Activated naive CD4-positive, alpha-beta T cell treated with anti-CD3 and anti-CD28 coated beads, Interleukin-2, amount 10 ng/mL, durations not matched to agents 7 days and 5 days (primary cell): ENCODE data around the gene PML.
A peak's percentile ranks its signal among the peaks of the same experiment; 100 is the strongest.

Experiments used
- CTCF ChIA-PET: fragments of 350-600 bp; sonication (Branson Sonifier 250); formaldehyde crosslinking; loops from one replicate; lab custom pipeline; 2021; ENCODE audit warnings: antibody characterized with exemption; lab: Charles Lee
- DNase-seq: peaks from one replicate; pipeline ENCODE4 v3.0.0-alpha.2; 2020
- H3K27ac Mint-ChIP-seq: one replicate; pipeline ENCODE4 v1.8.0; 2021; ENCODE audit warnings: mild to moderate bottlenecking, moderate library complexity, mixed read lengths
- H3K27me3 Mint-ChIP-seq: one replicate; pipeline ENCODE4 v1.8.0; 2021; ENCODE audit warnings: mild to moderate bottlenecking, mixed read lengths
- H3K36me3 Mint-ChIP-seq: one replicate; pipeline ENCODE4 v1.8.0; 2021; ENCODE audit warnings: mixed read lengths
- H3K4me1 Mint-ChIP-seq: one replicate; pipeline ENCODE4 v1.8.0; 2021; ENCODE audit warnings: mixed read lengths
- H3K4me3 Mint-ChIP-seq: one replicate; pipeline ENCODE4 v1.8.0; 2021; ENCODE audit warnings: mild to moderate bottlenecking, moderate library complexity, mixed read lengths
- H3K9me3 Mint-ChIP-seq: one replicate; pipeline ENCODE4 v1.8.0; 2021; ENCODE audit warnings: mixed read lengths

The PML gene

GRCh38 chr15:73991726-73992593, 2.6 kb upstream of the PML start, which contains the start of gene STOML1:
Gene STOML1, minus strand, starts transcription at chr15:73992295. Its CDS starts 72 bp downstream, at chr15:73992223.
- Mint-ChIP-seq H3K27me3 (no peaks in the 10 kb centered on the region), H3K36me3 (peaks cover 12% of the 10 kb centered on the region), H3K4me1 (peaks cover 53% of the 10 kb centered on the region), H3K27ac (peak within 1 kb of the TSS; percentile 88), H3K9me3 (no peaks in the 10 kb centered on the region), H3K4me3 (peak within 1 kb of the TSS; percentile 79)
- CTCF ChIA-PET = interaction anchor here (0.6 to 7.8 kb wide), 6 partner anchors 9 to 78 kb away, joined by 3 to 45 read pairs (median 10); no protein-coding TSS in a partner anchor
- DNase-seq = peak; percentile 95

- peaks cover 59% of the 10 kb centered on the region for H3K4me1 Mint-ChIP-seq
- H3K27me3 Mint-ChIP-seq = no peaks in the 10 kb centered on the region
- H3K36me3 Mint-ChIP-seq = peaks cover 17% of the 10 kb centered on the region
- CTCF ChIA-PET = interaction anchor here (0.6 to 3.6 kb wide), 5 partner anchors 9 to 654 kb away, joined by 3 to 44 read pairs (median 5); no protein-coding TSS in a partner anchor
- no peaks in the 10 kb centered on the region for H3K9me3 Mint-ChIP-seq
- peak overlapping the region; percentile 64 for H3K4me3 Mint-ChIP-seq
- DNase-seq = no peak
- peak overlapping the region; percentile 88 for H3K27ac Mint-ChIP-seq
Observed at GRCh38 chr15:73992594-73992898, 2.0 kb upstream of the PML start.

GRCh38 chr15:73993211-73993994, 1.1 kb upstream of the PML start:
- H3K4me1 Mint-ChIP-seq = peaks cover 67% of the 10 kb centered on the region
- peak overlapping the region; percentile 85 for H3K4me3 Mint-ChIP-seq

GRCh38 chr15:73994912-73995622, 551 bp downstream of the PML start:
- peak; percentile 51 for DNase-seq

More at GRCh38 chr15:73993211-73993994, 1.1 kb upstream of the PML start:
- Mint-ChIP-seq H3K9me3 (no peaks in the 10 kb centered on the region), H3K27ac (peak overlapping the region; percentile 89), H3K36me3 (peaks cover 23% of the 10 kb centered on the region), H3K27me3 (no peaks in the 10 kb centered on the region)
- CTCF ChIA-PET = interaction anchor here (0.6 to 3.6 kb wide), 8 partner anchors 10 to 653 kb away, joined by 3 to 44 read pairs (median 6); no protein-coding TSS in a partner anchor
- DNase-seq = no peak

GRCh38 chr15:73996267-73996666, 1.8 kb downstream of the PML start:
- CTCF ChIA-PET = interaction anchor here (0.8 to 1.3 kb wide), 3 partner anchors 21 to 23 kb away, joined by 3 to 4 read pairs (median 4); no protein-coding TSS in a partner anchor
- Mint-ChIP-seq H3K4me1 (peaks cover 76% of the 10 kb centered on the region), H3K4me3 (peak overlapping the region; percentile 85), H3K27ac (peak overlapping the region; percentile 89), H3K36me3 (peaks cover 43% of the 10 kb centered on the region), H3K9me3 (no peaks in the 10 kb centered on the region), H3K27me3 (no peaks in the 10 kb centered on the region)
- no peak for DNase-seq

More at GRCh38 chr15:73994912-73995622, 551 bp downstream of the PML start:
- H3K9me3 Mint-ChIP-seq = no peaks in the 10 kb centered on the region
- H3K4me3 Mint-ChIP-seq = peak overlapping the region; percentile 85
- H3K27me3 Mint-ChIP-seq = no peaks in the 10 kb centered on the region
- H3K36me3 Mint-ChIP-seq = peaks cover 36% of the 10 kb centered on the region
- CTCF ChIA-PET = interaction anchor here (1.8 to 3.6 kb wide), 4 partner anchors 12 to 30 kb away, joined by 5 to 44 read pairs (median 12); no protein-coding TSS in a partner anchor
- H3K4me1 Mint-ChIP-seq = peaks cover 76% of the 10 kb centered on the region
- H3K27ac Mint-ChIP-seq = peak overlapping the region; percentile 89

GRCh38 chr15:73996939-73997338, 2.4 kb downstream of the PML start:
- peak; percentile 65 for DNase-seq
- H3K9me3 Mint-ChIP-seq = no peaks in the 10 kb centered on the region
- peaks cover 46% of the 10 kb centered on the region for H3K36me3 Mint-ChIP-seq
- no peaks in the 10 kb centered on the region for H3K27me3 Mint-ChIP-seq
- H3K4me3 Mint-ChIP-seq = peak overlapping the region; percentile 85
- peak overlapping the region; percentile 89 for H3K27ac Mint-ChIP-seq
- CTCF ChIA-PET = interaction anchor here (0.8 to 1.3 kb wide), 3 partner anchors 21 to 24 kb away, joined by 3 to 4 read pairs (median 4); no protein-coding TSS in a partner anchor
- H3K4me1 Mint-ChIP-seq = peaks cover 75% of the 10 kb centered on the region

- H3K4me3 Mint-ChIP-seq = peak overlapping the region; percentile 85
- peaks cover 52% of the 10 kb centered on the region for H3K36me3 Mint-ChIP-seq
- peaks cover 67% of the 10 kb centered on the region for H3K4me1 Mint-ChIP-seq
- no peaks in the 10 kb centered on the region for H3K9me3 Mint-ChIP-seq
- CTCF ChIA-PET = no interaction called here
- H3K27me3 Mint-ChIP-seq = no peaks in the 10 kb centered on the region
- no peak overlapping the region for H3K27ac Mint-ChIP-seq
- DNase-seq = no peak
Observed at GRCh38 chr15:73997986-73998385, 3.5 kb downstream of the PML start.

GRCh38 chr15:74006774-74007639, 12.5 kb downstream of the PML start:
- Mint-ChIP-seq H3K9me3 (no peaks in the 10 kb centered on the region), H3K27ac (peak overlapping the region; percentile 90), H3K4me1 (peaks cover 62% of the 10 kb centered on the region), H3K27me3 (no peaks in the 10 kb centered on the region), H3K4me3 (peak overlapping the region; percentile 45), H3K36me3 (peaks cover 68% of the 10 kb centered on the region)
- no peak for DNase-seq
- CTCF ChIA-PET = interaction anchor here (1.0 to 1.6 kb wide), 3 partner anchors 14 to 34 kb away, joined by 3 to 5 read pairs (median 4); no protein-coding TSS in a partner anchor

GRCh38 chr15:74007820-74008371, 13.4 kb downstream of the PML start:
- H3K9me3 Mint-ChIP-seq = peaks cover 4% of the 10 kb centered on the region
- DNase-seq = peak; percentile 56
- H3K4me3 Mint-ChIP-seq = peak overlapping the region; percentile 45
- H3K27ac Mint-ChIP-seq = peak overlapping the region; percentile 90
- CTCF ChIA-PET = interaction anchor here (1.0 kb wide), 2 partner anchors 14 to 35 kb away, joined by 3 to 5 read pairs; no protein-coding TSS in a partner anchor
- H3K36me3 Mint-ChIP-seq = peaks cover 67% of the 10 kb centered on the region
- H3K4me1 Mint-ChIP-seq = peaks cover 65% of the 10 kb centered on the region
- H3K27me3 Mint-ChIP-seq = no peaks in the 10 kb centered on the region

- H3K9me3 Mint-ChIP-seq = peaks cover 4% of the 10 kb centered on the region
- no peak overlapping the region for H3K4me3 Mint-ChIP-seq
- H3K4me1 Mint-ChIP-seq = peaks cover 60% of the 10 kb centered on the region
- no peak for DNase-seq
- H3K36me3 Mint-ChIP-seq = peaks cover 60% of the 10 kb centered on the region
- CTCF ChIA-PET = no interaction called here
- H3K27me3 Mint-ChIP-seq = no peaks in the 10 kb centered on the region
- peak overlapping the region; percentile 24 for H3K27ac Mint-ChIP-seq
Observed at GRCh38 chr15:74008901-74009300, 14.4 kb downstream of the PML start.

- no peak for DNase-seq
- H3K4me3 Mint-ChIP-seq = no peak overlapping the region
- no peaks in the 10 kb centered on the region for H3K27me3 Mint-ChIP-seq
- peaks cover 58% of the 10 kb centered on the region for H3K36me3 Mint-ChIP-seq
- CTCF ChIA-PET = interaction anchor here (1.1 to 1.2 kb wide), 2 partner anchors 17 to 38 kb away, joined by 5 read pairs; no protein-coding TSS in a partner anchor
- H3K27ac Mint-ChIP-seq = no peak overlapping the region
- peaks cover 67% of the 10 kb centered on the region for H3K4me1 Mint-ChIP-seq
- H3K9me3 Mint-ChIP-seq = peaks cover 4% of the 10 kb centered on the region
Observed at GRCh38 chr15:74010929-74011540, 16.5 kb downstream of the PML start.

GRCh38 chr15:74011610-74012009, 17.1 kb downstream of the PML start:
- Mint-ChIP-seq H3K9me3 (peaks cover 4% of the 10 kb centered on the region), H3K27me3 (no peaks in the 10 kb centered on the region), H3K36me3 (peaks cover 54% of the 10 kb centered on the region), H3K4me1 (peaks cover 63% of the 10 kb centered on the region), H3K4me3 (no peak overlapping the region), H3K27ac (no peak overlapping the region)
- DNase-seq = no peak
- CTCF ChIA-PET = no interaction called here
